ENCODE measurements around the gene EFHC2.

GRCh38 chrX:44167116-44167515 is 176.4 kb downstream of the EFHC2 start:
- TF ChIP-seq EZH2 (IDR thresholded peaks at IDR 0.05; ENCODE audit: borderline replicate concordance, control insufficient read depth, low read depth, low read length) (no peak), RAD21 (IDR thresholded peaks at IDR 0.05; ENCODE audit: insufficient read depth, low read depth, low read length) (no peak), GATAD2B (conservative IDR thresholded peaks at IDR 0.05; ENCODE audit: low read depth) (no peak), EP300 (IDR thresholded peaks at IDR 0.05; ENCODE audit: borderline replicate concordance in 1 of 2, control insufficient read depth in 1 of 2, low read depth in 2 of 2, low read length in 2 of 2) (no peak), POLR2A (IDR thresholded peaks at IDR 0.05; ENCODE audit: low read depth, low read length) (no peak), POLR2AphosphoS5 (IDR thresholded peaks at IDR 0.05; ENCODE audit: low read length) (no peak), NBN (IDR thresholded peaks at IDR 0.05) (no peak), ZNF274 (IDR thresholded peaks at IDR 0.05; ENCODE audit: insufficient read depth, insufficient read length) (no peak), BCL11A (IDR thresholded peaks at IDR 0.05; ENCODE audit: low read depth, low read length) (no peak), NR2C2 (IDR thresholded peaks at IDR 0.05; ENCODE audit: borderline replicate concordance, control insufficient read depth, insufficient read length, low read depth) (no peak), MYC (IDR thresholded peaks at IDR 0.05; ENCODE audit: insufficient read depth, insufficient read length, insufficient replicate concordance, low read length, severe bottlenecking) (no peak)
- TF ChIP-seq, protein P1, sequence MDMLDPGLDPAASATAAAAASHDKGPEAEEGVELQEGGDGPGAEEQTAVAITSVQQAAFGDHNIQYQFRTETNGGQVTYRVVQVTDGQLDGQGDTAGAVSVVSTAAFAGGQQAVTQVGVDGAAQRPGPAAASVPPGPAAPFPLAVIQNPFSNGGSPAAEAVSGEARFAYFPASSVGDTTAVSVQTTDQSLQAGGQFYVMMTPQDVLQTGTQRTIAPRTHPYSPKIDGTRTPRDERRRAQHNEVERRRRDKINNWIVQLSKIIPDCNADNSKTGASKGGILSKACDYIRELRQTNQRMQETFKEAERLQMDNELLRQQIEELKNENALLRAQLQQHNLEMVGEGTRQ (IDR thresholded peaks at IDR 0.05; ENCODE audit: borderline replicate concordance, low read depth, low read length) = no peak
- TF ChIP-seq, protein P2, sequence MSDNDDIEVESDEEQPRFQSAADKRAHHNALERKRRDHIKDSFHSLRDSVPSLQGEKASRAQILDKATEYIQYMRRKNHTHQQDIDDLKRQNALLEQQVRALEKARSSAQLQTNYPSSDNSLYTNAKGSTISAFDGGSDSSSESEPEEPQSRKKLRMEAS (IDR thresholded peaks at IDR 0.05; ENCODE audit: low read depth, low read length) = no peak

All from GM12878 (cell line).